Activated naive CD8-positive, alpha-beta T cell treated with anti-CD3 and anti-CD28 coated beads, Interleukin-2, amount 50 U/mL, for 24 hours (primary cell): ENCODE results near the gene SMIM43.
"Not testable (repeated sequence)": the region's sequence is repeated elsewhere in the genome, so short reads cannot be mapped to it uniquely, and the experiment has no call there.

Experiments
- ATAC-seq: fragments of 150-1000 bp; cut with Tn5 transposase; one replicate; pipeline ENCODE4 v1.10.0; 2021
- DNase-seq: peaks from one replicate; pipeline ENCODE4 v3.0.0; 2021
- H3K27ac Mint-ChIP-seq: one replicate; pipeline ENCODE4 v1.8.0; 2021; ENCODE audit warnings: mild to moderate bottlenecking, mixed read lengths
- H3K27me3 Mint-ChIP-seq: one replicate; pipeline ENCODE4 v1.8.0; 2021; ENCODE audit warnings: mixed read lengths
- H3K36me3 Mint-ChIP-seq: one replicate; pipeline ENCODE4 v1.8.0; 2021; ENCODE audit warnings: low read depth, mixed read lengths
- H3K4me1 Mint-ChIP-seq: one replicate; pipeline ENCODE4 v1.8.0; 2021; ENCODE audit warnings: mixed read lengths
- H3K4me3 Mint-ChIP-seq: one replicate; pipeline ENCODE4 v1.8.0; 2021; ENCODE audit warnings: mild to moderate bottlenecking, moderate library complexity, mixed read lengths
- H3K9me3 Mint-ChIP-seq: one replicate; pipeline ENCODE4 v1.8.0; 2021; ENCODE audit warnings: mixed read lengths

Gene SMIM43

GRCh38 chr4:121767166-121767565 is 2.2 kb upstream of the SMIM43 start:
- Mint-ChIP-seq H3K9me3 (no peaks in the 10 kb centered on the region), H3K27me3 (peaks cover 40% of the 10 kb centered on the region), H3K27ac (no peak overlapping the region)

GRCh38 chr4:121765971-121766538 is 1.1 kb upstream of the SMIM43 start:
- no peaks in the 10 kb centered on the region for H3K36me3 Mint-ChIP-seq
- ATAC-seq (no peak), DNase-seq (no peak)
- no peak overlapping the region for H3K4me3 Mint-ChIP-seq
- peaks cover 46% of the 10 kb centered on the region for H3K27me3 Mint-ChIP-seq
- no peak overlapping the region for H3K27ac Mint-ChIP-seq
- no peaks in the 10 kb centered on the region for H3K9me3 Mint-ChIP-seq
- H3K4me1 Mint-ChIP-seq = peaks cover 4% of the 10 kb centered on the region

More at GRCh38 chr4:121767166-121767565, 2.2 kb upstream of the SMIM43 start:
- peaks cover 4% of the 10 kb centered on the region for H3K4me1 Mint-ChIP-seq
- H3K4me3 Mint-ChIP-seq = no peak overlapping the region
- ATAC-seq = no peak
- H3K36me3 Mint-ChIP-seq = no peaks in the 10 kb centered on the region
- DNase-seq = no peak

GRCh38 chr4:121765368-121765705 is 373 bp upstream of the SMIM43 start:
- Mint-ChIP-seq H3K36me3 (no peaks in the 10 kb centered on the region), H3K27ac (no peak overlapping the region), H3K27me3 (peaks cover 51% of the 10 kb centered on the region), H3K4me1 (peaks cover 4% of the 10 kb centered on the region), H3K9me3 (no peaks in the 10 kb centered on the region), H3K4me3 (peak overlapping the region; percentile 61)
- ATAC-seq (no peak), DNase-seq (no peak)

- Mint-ChIP-seq H3K36me3 (no peaks in the 10 kb centered on the region), H3K27ac (no peak overlapping the region), H3K4me3 (no peak overlapping the region), H3K27me3 (peaks cover 52% of the 10 kb centered on the region), H3K4me1 (peaks cover 4% of the 10 kb centered on the region), H3K9me3 (no peaks in the 10 kb centered on the region)
- ATAC-seq (no peak), DNase-seq (no peak)
These were observed 662 bp downstream of the SMIM43 start for GRCh38 chr4:121764303-121764701.

GRCh38 chr4:121760205-121760604 is 4.8 kb downstream of the SMIM43 start:
- Mint-ChIP-seq H3K4me1 (peaks cover under 1% of the 10 kb centered on the region), H3K36me3 (no peaks in the 10 kb centered on the region), H3K27ac (no peak overlapping the region), H3K9me3 (no peaks in the 10 kb centered on the region), H3K4me3 (no peak overlapping the region), H3K27me3 (peaks cover 44% of the 10 kb centered on the region)
- no peak for DNase-seq
- no peak for ATAC-seq

- DNase-seq (no peak), ATAC-seq (no peak)
- Mint-ChIP-seq H3K27me3 (peaks cover 43% of the 10 kb centered on the region), H3K4me1 (no peaks in the 10 kb centered on the region), H3K36me3 (no peaks in the 10 kb centered on the region), H3K27ac (no peak overlapping the region), H3K4me3 (no peak overlapping the region), H3K9me3 (peaks cover 6% of the 10 kb centered on the region)
These were observed 5.9 kb downstream of the SMIM43 start for GRCh38 chr4:121758925-121759568.

- H3K27ac Mint-ChIP-seq, H3K36me3 Mint-ChIP-seq, DNase-seq, H3K4me3 Mint-ChIP-seq, H3K9me3 Mint-ChIP-seq, ATAC-seq, H3K4me1 Mint-ChIP-seq: not testable (repeated sequence)
- H3K27me3 Mint-ChIP-seq = peaks cover 37% of the 10 kb centered on the region
These were observed 12.8 kb downstream of the SMIM43 start for GRCh38 chr4:121752142-121752541.

- Mint-ChIP-seq H3K4me3 (no peak overlapping the region), H3K27ac (no peak overlapping the region), H3K27me3 (peaks cover 24% of the 10 kb centered on the region), H3K9me3 (peaks cover 5% of the 10 kb centered on the region), H3K4me1 (no peaks in the 10 kb centered on the region), H3K36me3 (peaks cover 2% of the 10 kb centered on the region)
- no peak for DNase-seq
- no peak for ATAC-seq
These were observed 15.7 kb downstream of the SMIM43 start for GRCh38 chr4:121749225-121749624.

GRCh38 chr4:121742794-121743193 is 22.2 kb downstream of the SMIM43 start:
- no peak for ATAC-seq
- peaks cover 7% of the 10 kb centered on the region for H3K27me3 Mint-ChIP-seq
- no peak overlapping the region for H3K27ac Mint-ChIP-seq

GRCh38 chr4:121741751-121742150 is 23.2 kb downstream of the SMIM43 start:
- Mint-ChIP-seq H3K9me3 (no peaks in the 10 kb centered on the region), H3K4me3 (no peak overlapping the region), H3K27me3 (peaks cover 10% of the 10 kb centered on the region), H3K36me3 (peaks cover 2% of the 10 kb centered on the region), H3K4me1 (no peaks in the 10 kb centered on the region), H3K27ac (no peak overlapping the region)
- no peak for DNase-seq
- ATAC-seq = no peak

More at GRCh38 chr4:121742794-121743193, 22.2 kb downstream of the SMIM43 start:
- no peak for DNase-seq
- H3K4me1 Mint-ChIP-seq = no peaks in the 10 kb centered on the region
- peaks cover 2% of the 10 kb centered on the region for H3K36me3 Mint-ChIP-seq
- H3K4me3 Mint-ChIP-seq = no peak overlapping the region
- H3K9me3 Mint-ChIP-seq = no peaks in the 10 kb centered on the region

- ATAC-seq (no peak), DNase-seq (no peak)
- Mint-ChIP-seq H3K4me1 (no peaks in the 10 kb centered on the region), H3K27me3 (peaks cover 12% of the 10 kb centered on the region), H3K36me3 (peaks cover 2% of the 10 kb centered on the region), H3K4me3 (no peak overlapping the region), H3K9me3 (no peaks in the 10 kb centered on the region), H3K27ac (no peak overlapping the region)
These were observed 24.1 kb downstream of the SMIM43 start for GRCh38 chr4:121740796-121741409.

- H3K9me3 Mint-ChIP-seq = no peaks in the 10 kb centered on the region
- ATAC-seq (no peak), DNase-seq (no peak)
- H3K36me3 Mint-ChIP-seq = no peaks in the 10 kb centered on the region
- H3K27ac Mint-ChIP-seq = no peak overlapping the region
- H3K4me1 Mint-ChIP-seq = no peaks in the 10 kb centered on the region
- no peak overlapping the region for H3K4me3 Mint-ChIP-seq
- peaks cover 12% of the 10 kb centered on the region for H3K27me3 Mint-ChIP-seq
These were observed 25.4 kb downstream of the SMIM43 start for GRCh38 chr4:121739575-121739974.

GRCh38 chr4:121738780-121739535 is 26.0 kb downstream of the SMIM43 start:
- Mint-ChIP-seq H3K36me3 (no peaks in the 10 kb centered on the region), H3K9me3 (no peaks in the 10 kb centered on the region), H3K4me1 (no peaks in the 10 kb centered on the region), H3K27me3 (peaks cover 12% of the 10 kb centered on the region), H3K27ac (no peak overlapping the region), H3K4me3 (no peak overlapping the region)
- ATAC-seq (no peak), DNase-seq (no peak)

- Mint-ChIP-seq H3K27ac (no peak overlapping the region), H3K9me3 (no peaks in the 10 kb centered on the region), H3K4me1 (no peaks in the 10 kb centered on the region), H3K4me3 (no peak overlapping the region), H3K36me3 (no peaks in the 10 kb centered on the region), H3K27me3 (peaks cover 12% of the 10 kb centered on the region)
- DNase-seq (no peak), ATAC-seq (no peak)
These were observed 27.0 kb downstream of the SMIM43 start for GRCh38 chr4:121737846-121738554.
